HEK293T (cell line): ENCODE results near the gene STAT4.

Experiments used
- CTCF ChIA-PET: fragments of 350-600 bp; formaldehyde crosslinking; extraction: SDS; loops from one replicate; lab custom pipeline; 2021; ENCODE audit warnings: antibody characterized with exemption, inconsistent platforms; lab: Yijun Ruan, JAX
- POLR2A ChIA-PET: fragments of 350-600 bp; formaldehyde crosslinking; extraction: SDS; loops from one replicate; lab custom pipeline; 2020; ENCODE audit warnings: antibody characterized with exemption, inconsistent platforms; lab: Yijun Ruan, JAX
- DNase-seq: peaks from one replicate; pipeline ENCODE4 v3.0.0; 2012; ENCODE audit warnings: mixed read lengths; ENCODE audit errors: extremely low spot score
- ARNT ChIP-seq: fragments of 450-650 bp; IDR thresholded peaks from 2 replicates; pipeline ENCODE4 v1.6.1; 2017; ENCODE audit warnings: mild to moderate bottlenecking
- BHLHE40 ChIP-seq: fragments of 450-650 bp; IDR thresholded peaks from 2 replicates; pipeline ENCODE4 v1.6.1; 2016; ENCODE audit warnings: mild to moderate bottlenecking, moderate library complexity, borderline replicate concordance
- CTBP1 ChIP-seq: fragments of 450-650 bp; IDR thresholded peaks from 2 replicates; pipeline ENCODE4 v1.6.1; 2016; ENCODE audit warnings: borderline replicate concordance
- ELF4 ChIP-seq: fragments of 450-650 bp; IDR thresholded peaks from 2 replicates; pipeline ENCODE4 v1.6.1; 2017; ENCODE audit warnings: antibody characterized with exemption
- FOXA1 ChIP-seq: fragments of 450-650 bp; IDR thresholded peaks from 2 replicates; pipeline ENCODE4 v1.6.1; 2016; ENCODE audit warnings: mild to moderate bottlenecking
- FOXK2 ChIP-seq: fragments of 450-650 bp; IDR thresholded peaks from 2 replicates; pipeline ENCODE4 v1.6.1; 2016; ENCODE audit warnings: mild to moderate bottlenecking
- FOXM1 ChIP-seq: fragments of 450-650 bp; IDR thresholded peaks from 2 replicates; pipeline ENCODE4 v1.6.1; 2017; ENCODE audit warnings: mild to moderate bottlenecking, borderline replicate concordance
- HDGF ChIP-seq: fragments of 450-650 bp; IDR thresholded peaks from 2 replicates; pipeline ENCODE4 v1.6.1; 2017; ENCODE audit warnings: antibody characterized with exemption, borderline replicate concordance
- L3MBTL2 ChIP-seq: fragments of 450-650 bp; conservative IDR thresholded peaks from 2 replicates; pipeline ENCODE4 v1.6.1; 2016; ENCODE audit warnings: mild to moderate bottlenecking
- LEF1 ChIP-seq: fragments of 450-650 bp; IDR thresholded peaks from 2 replicates; pipeline ENCODE4 v1.6.1; 2017; ENCODE audit warnings: mild to moderate bottlenecking, borderline replicate concordance
- NFRKB ChIP-seq: fragments of 450-650 bp; IDR thresholded peaks from 2 replicates; pipeline ENCODE4 v1.6.1; 2016; ENCODE audit warnings: mild to moderate bottlenecking, moderate library complexity
- PKNOX1 ChIP-seq: fragments of 450-650 bp; IDR thresholded peaks from 2 replicates; pipeline ENCODE4 v1.6.1; 2016
- SP1 ChIP-seq: fragments of 450-650 bp; IDR thresholded peaks from 2 replicates; pipeline ENCODE4 v1.6.1; 2017
- SUZ12 ChIP-seq: fragments of 450-650 bp; IDR thresholded peaks from 2 replicates; pipeline ENCODE4 v1.6.1; 2016; ENCODE audit warnings: mild to moderate bottlenecking
- TARDBP ChIP-seq: fragments of 450-650 bp; IDR thresholded peaks from 2 replicates; pipeline ENCODE4 v1.6.1; 2016
- ZNF384 ChIP-seq: fragments of 450-650 bp; IDR thresholded peaks from 2 replicates; pipeline ENCODE4 v1.6.1; 2016

Gene STAT4

GRCh38 chr2:191149391-191149790 is 1.4 kb downstream of the STAT4 start:
- no peak for TF ChIP-seq CTBP1
- no peak for TF ChIP-seq L3MBTL2
- no peak for TF ChIP-seq BHLHE40
- no peak for TF ChIP-seq ZNF384
- no peak for TF ChIP-seq ELF4
- TF ChIP-seq FOXA1, result no peak
- TF ChIP-seq HDGF, result no peak
- TF ChIP-seq TARDBP, result no peak
- ChIA-PET POLR2A (no interaction called here), CTCF (interaction anchor here (2.2 kb wide), 1 partner anchor 97 kb away, joined by 7 read pairs; no protein-coding TSS in a partner anchor)
- DNase-seq, result no peak

- ChIA-PET CTCF (interaction anchor here (0.6 kb wide), 1 partner anchor 17 kb away, joined by 7 read pairs; no protein-coding TSS in a partner anchor), POLR2A (no interaction called here)
- DNase-seq, result no peak
Measured at GRCh38 chr2:191148791-191149190, 2.0 kb downstream of the STAT4 start.

GRCh38 chr2:191148281-191148680 is 2.5 kb downstream of the STAT4 start:
- POLR2A ChIA-PET, result no interaction called here
- no peak for DNase-seq
- CTCF ChIA-PET, result interaction anchor here (0.6 kb wide), 1 partner anchor 17 kb away, joined by 7 read pairs; no protein-coding TSS in a partner anchor
- no peak for TF ChIP-seq BHLHE40
- TF ChIP-seq TARDBP, result no peak
- TF ChIP-seq FOXA1, result no peak
- no peak for TF ChIP-seq NFRKB
- TF ChIP-seq CTBP1, result no peak
- TF ChIP-seq SUZ12, result no peak

More at GRCh38 chr2:191148791-191149190, 2.0 kb downstream of the STAT4 start:
- TF ChIP-seq CTBP1 (no peak), NFRKB (no peak), PKNOX1 (no peak), ARNT (no peak), FOXM1 (no peak), L3MBTL2 (no peak), ZNF384 (no peak), FOXK2 (no peak), HDGF (no peak)

- POLR2A ChIA-PET, result no interaction called here
- CTCF ChIA-PET, result no interaction called here
- no peak for TF ChIP-seq ARNT
- no peak for TF ChIP-seq ZNF384
- TF ChIP-seq HDGF, result no peak
- TF ChIP-seq BHLHE40, result no peak
- TF ChIP-seq CTBP1, result no peak
- no peak for TF ChIP-seq FOXK2
- no peak for TF ChIP-seq LEF1
- no peak for TF ChIP-seq TARDBP
- TF ChIP-seq PKNOX1, result no peak
- TF ChIP-seq L3MBTL2, result no peak
- no peak for TF ChIP-seq SP1
- TF ChIP-seq NFRKB, result no peak
- no peak for TF ChIP-seq FOXA1
- TF ChIP-seq ELF4, result no peak
- no peak for TF ChIP-seq FOXM1
- no peak for TF ChIP-seq SUZ12
- no peak for DNase-seq
Measured at GRCh38 chr2:191145769-191146471, 4.9 kb downstream of the STAT4 start.

GRCh38 chr2:191144217-191144616 is 6.6 kb downstream of the STAT4 start:
- DNase-seq, result no peak
- POLR2A ChIA-PET, result no interaction called here
- no peak for TF ChIP-seq BHLHE40
- no peak for TF ChIP-seq LEF1
- TF ChIP-seq TARDBP, result no peak
- no peak for TF ChIP-seq ELF4
- TF ChIP-seq SUZ12, result no peak
- no peak for TF ChIP-seq ARNT
- TF ChIP-seq NFRKB, result no peak
- no peak for TF ChIP-seq FOXK2
- TF ChIP-seq FOXA1, result no peak
- TF ChIP-seq ZNF384, result no peak
- TF ChIP-seq L3MBTL2, result no peak
- TF ChIP-seq FOXM1, result no peak
- no peak for TF ChIP-seq HDGF
- TF ChIP-seq SP1, result no peak
- no peak for TF ChIP-seq PKNOX1
- no peak for TF ChIP-seq CTBP1
- CTCF ChIA-PET, result no interaction called here

- ChIA-PET CTCF (no interaction called here), POLR2A (no interaction called here)
- TF ChIP-seq ZNF384 (no peak), L3MBTL2 (no peak), SP1 (no peak), SUZ12 (no peak), NFRKB (no peak), FOXM1 (no peak), BHLHE40 (no peak), ELF4 (no peak), HDGF (no peak), ARNT (no peak), TARDBP (no peak), FOXK2 (no peak), PKNOX1 (no peak), LEF1 (no peak), CTBP1 (no peak), FOXA1 (no peak)
- no peak for DNase-seq
Measured at GRCh38 chr2:191143791-191144190, 7.0 kb downstream of the STAT4 start.
